Measurements from ENCODE around the gene ELOVL7. TPM values are rescaled to one million over a fixed set of nuclear protein-coding genes. Genes with fewer than 3 reads are reported as not detected.
"Not testable (repeated sequence)": the region's sequence is repeated elsewhere in the genome, so short reads cannot be mapped to it uniquely, and the experiment has no call there.

ELOVL7 gene
- total and polyA plus RNA-seq, 8 donors = 2.3 to 15.0 (median 4.8) TPM

DNA sequence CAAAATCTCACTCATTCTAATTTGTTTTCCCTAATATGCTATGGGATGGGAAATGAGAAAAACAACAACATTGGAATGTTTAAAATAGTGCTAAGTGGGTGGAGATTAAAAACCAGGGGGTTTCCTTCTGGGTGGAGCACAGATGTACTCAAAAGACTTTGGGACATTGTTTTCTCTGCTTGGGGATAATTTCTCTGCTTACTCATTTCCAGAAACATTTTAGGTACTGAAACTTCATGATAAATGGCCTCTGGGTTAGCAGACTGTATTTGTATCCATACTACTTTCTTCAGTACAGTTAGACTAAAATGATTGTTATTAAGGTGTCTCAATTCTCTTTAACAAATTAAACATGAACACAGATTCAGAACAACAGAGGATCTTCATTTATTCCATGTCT lies 17.4 kb downstream of the ELOVL7 start:
- TF ChIP-seq, protein P1, sequence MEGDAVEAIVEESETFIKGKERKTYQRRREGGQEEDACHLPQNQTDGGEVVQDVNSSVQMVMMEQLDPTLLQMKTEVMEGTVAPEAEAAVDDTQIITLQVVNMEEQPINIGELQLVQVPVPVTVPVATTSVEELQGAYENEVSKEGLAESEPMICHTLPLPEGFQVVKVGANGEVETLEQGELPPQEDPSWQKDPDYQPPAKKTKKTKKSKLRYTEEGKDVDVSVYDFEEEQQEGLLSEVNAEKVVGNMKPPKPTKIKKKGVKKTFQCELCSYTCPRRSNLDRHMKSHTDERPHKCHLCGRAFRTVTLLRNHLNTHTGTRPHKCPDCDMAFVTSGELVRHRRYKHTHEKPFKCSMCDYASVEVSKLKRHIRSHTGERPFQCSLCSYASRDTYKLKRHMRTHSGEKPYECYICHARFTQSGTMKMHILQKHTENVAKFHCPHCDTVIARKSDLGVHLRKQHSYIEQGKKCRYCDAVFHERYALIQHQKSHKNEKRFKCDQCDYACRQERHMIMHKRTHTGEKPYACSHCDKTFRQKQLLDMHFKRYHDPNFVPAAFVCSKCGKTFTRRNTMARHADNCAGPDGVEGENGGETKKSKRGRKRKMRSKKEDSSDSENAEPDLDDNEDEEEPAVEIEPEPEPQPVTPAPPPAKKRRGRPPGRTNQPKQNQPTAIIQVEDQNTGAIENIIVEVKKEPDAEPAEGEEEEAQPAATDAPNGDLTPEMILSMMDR (IDR thresholded peaks at IDR 0.05) = no peak
- no peak for DNase-seq
- Histone ChIP-seq H3K27ac (no peak overlapping the region), H3K9me3 (no peaks in the 10 kb centered on the region), H3K36me3 (no peaks in the 10 kb centered on the region), H3K4me1 (no peaks in the 10 kb centered on the region), H3K27me3 (no peaks in the 10 kb centered on the region), H3K4me3 (no peak overlapping the region)
- ATAC-seq = no peak
- intact Hi-C loops (cut with DNase I) = no loop called here

DNA sequence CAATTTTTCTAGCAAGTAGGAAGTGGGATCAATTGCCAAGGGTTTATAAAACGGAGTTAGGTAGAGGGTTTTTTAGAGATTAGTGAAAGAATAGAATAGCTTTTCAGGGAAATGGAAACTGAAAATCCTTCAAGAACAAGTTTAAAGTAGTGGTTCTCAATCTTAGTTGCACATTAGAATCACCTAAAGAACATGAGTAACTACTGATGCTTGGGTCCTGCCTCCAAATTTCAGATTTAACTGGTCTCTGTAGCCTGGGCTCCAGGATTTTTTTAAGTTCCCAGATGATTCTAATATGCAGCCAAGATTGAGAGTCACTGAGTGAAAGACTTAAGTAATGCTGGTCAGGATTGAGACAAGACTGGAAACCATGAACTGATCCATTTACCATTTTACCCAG lies 20.5 kb downstream of the ELOVL7 start:
- H3K4me1 ChIP-seq = no peaks in the 10 kb centered on the region
- ATAC-seq (no peak), DNase-seq (no peak)
- TF ChIP-seq, protein P1 (IDR thresholded peaks at IDR 0.05) = no peak
- H3K4me3 ChIP-seq = no peak overlapping the region
- H3K27ac ChIP-seq = no peak overlapping the region
- intact Hi-C loops (cut with DNase I) = no loop called here
- H3K27me3 ChIP-seq = no peaks in the 10 kb centered on the region
- no peaks in the 10 kb centered on the region for H3K36me3 ChIP-seq
- H3K9me3 ChIP-seq = no peaks in the 10 kb centered on the region

DNA sequence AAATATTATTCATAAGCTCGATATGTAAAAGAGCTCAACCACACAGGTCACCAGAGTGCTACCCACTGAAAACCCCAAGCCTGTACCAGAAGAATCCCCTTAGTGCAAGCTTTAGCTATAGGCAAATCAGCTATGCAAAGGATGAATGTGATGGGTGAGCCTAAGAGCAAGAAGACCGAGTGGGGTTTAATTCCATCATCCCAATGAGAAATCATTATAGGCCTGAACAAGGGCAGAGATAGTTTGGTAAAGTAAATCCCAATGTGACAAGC lies 21.8 kb downstream of the ELOVL7 start:
- Histone ChIP-seq H3K27me3 (no peaks in the 10 kb centered on the region), H3K27ac (no peak overlapping the region), H3K9me3 (no peaks in the 10 kb centered on the region), H3K4me3 (no peak overlapping the region), H3K4me1 (no peaks in the 10 kb centered on the region), H3K36me3 (no peaks in the 10 kb centered on the region)
- TF ChIP-seq, protein P1 (IDR thresholded peaks at IDR 0.05) = no peak
- no peak for ATAC-seq
- no peak for DNase-seq
- intact Hi-C loops (cut with DNase I) = no loop called here

DNA sequence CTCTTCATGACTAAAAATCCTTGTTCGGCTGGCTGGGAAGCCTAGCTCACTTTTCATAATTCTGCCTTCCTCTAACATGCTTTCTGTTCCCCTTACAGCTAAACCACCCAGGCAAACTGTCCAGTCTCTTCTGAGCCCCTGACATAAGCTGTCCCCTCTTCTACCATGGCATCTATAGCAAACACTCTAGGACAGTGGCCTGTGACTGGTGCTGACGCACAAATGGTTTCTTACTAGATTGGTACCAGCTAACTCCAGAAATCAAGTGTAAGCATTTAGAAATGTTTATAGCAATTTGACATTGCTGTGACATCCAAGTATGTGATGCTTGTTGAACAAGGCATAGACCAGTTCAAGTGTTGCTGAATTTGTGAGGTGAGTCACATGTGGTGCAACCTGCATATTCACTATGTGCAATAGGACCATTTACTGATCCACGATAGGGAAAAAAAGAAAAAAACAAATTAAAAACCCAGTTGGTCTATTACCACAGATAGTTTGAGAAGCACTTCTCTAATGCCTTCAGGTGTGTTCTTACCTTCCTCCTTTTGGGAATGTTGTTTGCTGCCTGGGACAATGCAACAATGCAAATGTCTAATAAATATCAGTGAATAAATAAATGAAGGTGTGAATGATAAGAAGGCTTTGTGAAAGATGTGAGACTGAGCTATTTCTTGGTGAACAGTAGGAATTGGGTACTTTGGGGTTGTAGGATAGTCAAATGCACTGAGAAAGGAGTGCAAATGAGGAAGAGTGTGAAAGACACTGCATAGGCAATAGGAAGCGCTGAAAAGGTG lies 22.4 kb downstream of the ELOVL7 start:
- TF ChIP-seq, protein P1 (IDR thresholded peaks at IDR 0.05) = no peak
- Histone ChIP-seq H3K9me3 (no peaks in the 10 kb centered on the region), H3K27me3 (no peaks in the 10 kb centered on the region), H3K36me3 (no peaks in the 10 kb centered on the region), H3K4me3 (no peak overlapping the region), H3K4me1 (peaks cover 0 to 4% of the 10 kb centered on the region in 2 donors), H3K27ac (no peak overlapping the region)
- intact Hi-C loops (cut with DNase I) = no loop called here
- ATAC-seq (no peak), DNase-seq (no peak)

DNA sequence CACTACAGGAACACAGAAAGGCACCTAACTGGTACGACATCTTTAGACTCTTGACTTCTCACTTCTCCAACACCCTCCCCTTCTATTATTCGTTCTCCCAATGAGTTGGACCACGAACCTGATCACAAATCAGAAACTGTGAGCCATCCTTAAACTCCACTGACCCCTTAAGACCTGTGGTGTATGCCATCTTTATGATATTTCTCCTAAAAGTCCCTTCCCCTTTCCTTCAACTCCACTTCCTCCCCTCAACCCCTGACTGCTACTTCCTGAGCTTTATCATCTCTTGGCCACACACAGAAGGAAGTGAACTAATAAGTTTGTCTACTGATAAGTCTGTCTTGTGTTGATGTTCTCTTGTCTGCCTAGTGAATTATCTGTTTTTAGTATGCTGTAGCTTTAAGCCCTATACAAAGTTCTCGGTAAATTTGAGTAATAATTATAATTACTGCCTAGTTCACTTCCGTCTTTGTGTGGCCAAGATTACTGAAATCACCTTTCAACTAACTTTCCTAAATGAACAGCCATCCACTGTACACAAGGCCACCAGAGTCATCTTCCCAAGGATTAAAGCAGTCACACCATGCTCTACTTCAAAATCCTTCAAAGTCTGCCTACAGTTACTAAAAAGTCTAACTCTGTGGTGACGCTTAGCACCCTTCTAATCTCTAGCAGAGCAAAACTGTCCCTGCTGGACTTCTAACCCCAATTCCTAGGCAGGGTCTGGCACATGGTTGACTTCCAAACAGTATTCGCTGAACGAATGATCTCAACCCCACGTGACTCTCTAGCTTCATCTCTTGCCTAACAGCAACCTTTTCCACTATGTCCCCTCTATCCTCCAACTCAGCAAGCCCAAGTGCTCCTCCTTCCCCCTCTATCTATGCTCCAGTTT lies 23.2 kb downstream of the ELOVL7 start:
- DNase-seq (no peak), ATAC-seq (no peak)
- peaks cover 0 to 4% of the 10 kb centered on the region in 2 donors for H3K4me1 ChIP-seq
- H3K27ac ChIP-seq = no peak overlapping the region
- no peaks in the 10 kb centered on the region for H3K36me3 ChIP-seq
- TF ChIP-seq, protein P1 (IDR thresholded peaks at IDR 0.05) = no peak
- intact Hi-C loops (cut with DNase I) = no loop called here
- H3K4me3 ChIP-seq = no peak overlapping the region
- H3K9me3 ChIP-seq = no peaks in the 10 kb centered on the region
- no peaks in the 10 kb centered on the region for H3K27me3 ChIP-seq

DNA sequence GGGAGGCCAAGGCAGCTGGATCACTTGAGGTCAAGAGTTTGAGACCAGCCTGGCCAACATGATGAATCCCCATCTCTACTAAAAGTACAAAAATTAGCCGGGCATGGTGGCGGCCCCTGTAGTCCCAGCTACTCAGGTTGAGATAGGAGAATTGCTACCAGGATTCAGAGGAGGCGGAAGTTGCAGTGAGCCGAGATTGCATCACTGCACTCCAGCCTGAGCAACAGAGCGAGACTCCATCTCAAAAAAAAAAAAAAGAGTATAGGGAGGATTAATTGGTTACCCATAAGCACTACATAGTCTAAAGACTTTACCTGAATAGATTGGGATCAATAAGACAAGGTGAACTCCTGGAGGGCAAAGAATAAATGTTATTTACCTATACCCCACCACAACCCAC lies 27.9 kb downstream of the ELOVL7 start:
- ATAC-seq; intact Hi-C loops (cut with DNase I); DNase-seq; H3K36me3 ChIP-seq; H3K9me3 ChIP-seq; H3K27me3 ChIP-seq; H3K4me1 ChIP-seq; H3K4me3 ChIP-seq; H3K27ac ChIP-seq: not testable (repeated sequence)

Data from left lung (tissue), 10 donors.